NB4 (cell line): ENCODE data around the gene DAZAP1.

Source experiments
- DNase-seq: peaks from one replicate; pipeline ENCODE4 v3.0.0; 2010; ENCODE audit warnings: low read depth
- H3K4me3 ChIP-seq: one replicate; pipeline ENCODE4 v1.5.1; 2011; ENCODE audit warnings: mild to moderate bottlenecking, low read depth, low read length, moderate library complexity
- CTCF ChIP-seq: IDR thresholded peaks from one replicate; pipeline ENCODE4 v1.5.1; 2012; ENCODE audit warnings: low read depth, low read length
- MAX ChIP-seq: IDR thresholded peaks from 2 replicates; pipeline ENCODE4 v1.6.1; 2011; ENCODE audit warnings: low read depth, low read length
- MYC ChIP-seq: IDR thresholded peaks from 2 replicates; pipeline ENCODE4 v1.6.1; 2011; ENCODE audit warnings: low read depth, low read length
- POLR2A ChIP-seq: IDR thresholded peaks from 2 replicates; pipeline ENCODE4 v1.6.1; 2011; ENCODE audit warnings: mild to moderate bottlenecking; ENCODE audit not compliant: insufficient read length; ENCODE audit errors: extremely low read depth

The DAZAP1 gene

GRCh38 chr19:1374250-1374577 lies 33.2 kb upstream of the DAZAP1 start:
- TF ChIP-seq POLR2A (no peak), CTCF (no peak), MAX (no peak)
- no peak overlapping the region for H3K4me3 ChIP-seq
- no peak for DNase-seq

GRCh38 chr19:1376415-1376805 lies 31.0 kb upstream of the DAZAP1 start:
- no peak for TF ChIP-seq MYC
- TF ChIP-seq MAX: no peak
- no peak for TF ChIP-seq POLR2A
- no peak for DNase-seq
- H3K4me3 ChIP-seq: no peak overlapping the region

- no peak for DNase-seq
- no peak for TF ChIP-seq MAX
- no peak for TF ChIP-seq MYC
- no peak for TF ChIP-seq POLR2A
- H3K4me3 ChIP-seq: no peak overlapping the region
Observed at GRCh38 chr19:1377176-1377964, 30.0 kb upstream of the DAZAP1 start.

GRCh38 chr19:1377965-1378785 lies 29.2 kb upstream of the DAZAP1 start:
- H3K4me3 ChIP-seq: no peak overlapping the region
- no peak for DNase-seq
- no peak for TF ChIP-seq CTCF

- H3K4me3 ChIP-seq: no peak overlapping the region
- DNase-seq: no peak
- TF ChIP-seq POLR2A (no peak), CTCF (no peak), MAX (no peak), MYC (no peak)
Observed at GRCh38 chr19:1379126-1379905, 28.1 kb upstream of the DAZAP1 start.

- no peak overlapping the region for H3K4me3 ChIP-seq
Observed at GRCh38 chr19:1379961-1380489, 27.4 kb upstream of the DAZAP1 start.

More at GRCh38 chr19:1379961-1380489, 27.4 kb upstream of the DAZAP1 start:
- DNase-seq: no peak
- no peak for TF ChIP-seq MAX
- TF ChIP-seq POLR2A: no peak
- TF ChIP-seq CTCF: no peak
- TF ChIP-seq MYC: no peak
